K562 (cell line): ENCODE measurements around the gene BNIPL. TPM values are rescaled to one million over a fixed set of nuclear protein-coding genes. Genes with fewer than 3 reads are reported as not detected.

Source experiments
- ARID4B ChIP-seq: sonication (generic); formaldehyde crosslinking; IDR thresholded peaks from 2 replicates; pipeline ENCODE4 v1.8.0; 2022; ENCODE audit warnings: mild to moderate bottlenecking, missing genetic modification reagents
- CBFA2T3 ChIP-seq: fragments of 450-650 bp; IDR thresholded peaks from 2 replicates; pipeline ENCODE4 v1.6.1; 2017
- CBX5 ChIP-seq: IDR thresholded peaks from 2 replicates; pipeline ENCODE4 v1.6.1; 2014; ENCODE audit warnings: low read depth, borderline replicate concordance
- ESRRB ChIP-seq: fragments of 250-450 bp; sonication (Bioruptor Pico); IDR thresholded peaks from 2 replicates; pipeline ENCODE4 v1.5.0; 2020; ENCODE audit warnings: mild to moderate bottlenecking, moderate library complexity, borderline replicate concordance
- FOXK1 ChIP-seq: sonication (generic); formaldehyde crosslinking; IDR thresholded peaks from 2 replicates; pipeline ENCODE4 v1.8.0; 2022; ENCODE audit warnings: missing genetic modification reagents, mild to moderate bottlenecking, borderline replicate concordance
- FOXO4 ChIP-seq: fragments of 450-650 bp; formaldehyde crosslinking; IDR thresholded peaks from 2 replicates; pipeline ENCODE4 v1.4.0; 2020; ENCODE audit warnings: mild to moderate bottlenecking, moderate library complexity
- FUS ChIP-seq: fragments of 200-400 bp; formaldehyde crosslinking; optimal IDR thresholded peaks from 2 replicates; pipeline ENCODE3; 2017; ENCODE audit warnings: low read depth, low read length
- HDAC2 ChIP-seq: fragments of 450-650 bp; IDR thresholded peaks from 2 replicates; pipeline ENCODE4 v1.6.1; 2016; ENCODE audit warnings: mild to moderate bottlenecking
- MAFK ChIP-seq: IDR thresholded peaks from 2 replicates; pipeline ENCODE4 v1.6.1; 2011; ENCODE audit warnings: low read length, improper control_type of control experiment
- MED1 ChIP-seq: sonication (generic); formaldehyde crosslinking; IDR thresholded peaks from 2 replicates; pipeline ENCODE4 v1.8.1; 2023; ENCODE audit warnings: missing genetic modification reagents, borderline replicate concordance
- MEF2D ChIP-seq: conservative IDR thresholded peaks from 2 replicates; pipeline ENCODE4 v1.6.1; 2016; ENCODE audit warnings: low read depth, missing genetic modification characterization, missing compliant biosample characterization
- MXI1 ChIP-seq: IDR thresholded peaks from 2 replicates; pipeline ENCODE4 v1.6.1; 2011; ENCODE audit warnings: low read depth, mild to moderate bottlenecking, improper control_type of control experiment, low read length
- PYGO2 ChIP-seq: fragments of 450-650 bp; IDR thresholded peaks from 2 replicates; pipeline ENCODE4 v1.6.1; 2016; ENCODE audit warnings: mild to moderate bottlenecking, missing genetic modification characterization, moderate library complexity, missing compliant biosample characterization
- RFX5 ChIP-seq: IDR thresholded peaks from 2 replicates; pipeline ENCODE4 v1.6.1; 2011; ENCODE audit warnings: low read depth, mild to moderate bottlenecking, improper control_type of control experiment, low read length
- SNIP1 ChIP-seq: fragments of 450-650 bp; IDR thresholded peaks from 2 replicates; pipeline ENCODE4 v1.7.1; 2017; ENCODE audit warnings: low read depth, mild to moderate bottlenecking
- STAT5A ChIP-seq: IDR thresholded peaks from 2 replicates; pipeline ENCODE4 v1.6.1; 2012; ENCODE audit warnings: low read length, inconsistent platforms, borderline replicate concordance
- TBP ChIP-seq: optimal IDR thresholded peaks from 2 replicates; pipeline ENCODE3; 2011; ENCODE audit warnings: low read depth, low read length, improper control_type of control experiment
- TEAD2 ChIP-seq: fragments of 450-650 bp; IDR thresholded peaks from 2 replicates; pipeline ENCODE4 v1.6.1; 2016; ENCODE audit warnings: missing genetic modification characterization, control low read depth, missing compliant biosample characterization
- USF2 ChIP-seq: sonication (generic); formaldehyde crosslinking; IDR thresholded peaks from 2 replicates; pipeline ENCODE4 v1.5.0; 2020; ENCODE audit warnings: missing genetic modification reagents
- ZBTB9 ChIP-seq: fragments of 450-650 bp; formaldehyde crosslinking; IDR thresholded peaks from 2 replicates; pipeline ENCODE4 v1.4.0; 2020; ENCODE audit warnings: mild to moderate bottlenecking, moderate library complexity
- ZNF354B ChIP-seq: fragments of 250-450 bp; sonication (Bioruptor Pico); IDR thresholded peaks from 2 replicates; pipeline ENCODE4 v1.4.0; 2020
- ZNF699 ChIP-seq: fragments of 250-450 bp; sonication (Bioruptor Pico); IDR thresholded peaks from 2 replicates; pipeline ENCODE4 v1.8.0; 2021; ENCODE audit warnings: mild to moderate bottlenecking, moderate library complexity; ENCODE audit not compliant: insufficient replicate concordance
- ZNF75A ChIP-seq: fragments of 450-650 bp; formaldehyde crosslinking; IDR thresholded peaks from 2 replicates; pipeline ENCODE4 v1.4.0; 2020; ENCODE audit warnings: mild to moderate bottlenecking
- polyA plus RNA-seq, 8 experiments: library from polyadenylated mRNA; depleted of rRNA in 4 of 8; stranded (reverse) in 5 of 8; unstranded in 3 of 8; fragments of >200 nt; fragmentation: Nextera tagmentation in 2 of 8; fragmentation: Illumina TruSeq in 1 of 8; extraction: Ambion mirVana in 2 of 8; extraction: Trizol in 1 of 8; gene quantifications; 2 replicates each; pipeline versions ENCODE4 v1.2.1 to v1.2.3, GENCODE V29; 2011 to 2014; ENCODE audit warnings: inconsistent platforms in 1 of 8, missing spikeins in 1 of 8
- total RNA-seq, 7 experiments: library from RNA; depleted of rRNA in 6 of 7; stranded (reverse); fragments of >200 nt in 6 of 7; fragmentation: Illumina TruSeq in 2 of 7; extraction: Trizol in 2 of 7; gene quantifications; 2 replicates each; pipeline versions ENCODE4 v1.2.1 to v1.2.3, GENCODE V29; 2011 to 2021; ENCODE audit warnings: low replicate concordance in 1 of 7

Gene BNIPL
- total and polyA plus RNA-seq, 9 of the 15 experiments (the other 6 are each of a cell fraction or from before 2014, with no cell fraction given), result 0.08 to 1.4 (median 0.68) TPM

- no peak for TF ChIP-seq MXI1
- TF ChIP-seq FOXK1, result no peak
- no peak for TF ChIP-seq FOXO4 (CRISPR knock-in tag)
- TF ChIP-seq SNIP1, result no peak
- TF ChIP-seq RFX5, result no peak
- 0 out of 2 replicates have a peak, but pooled peaks have one; percentile 15 for TF ChIP-seq HDAC2
- TF ChIP-seq MED1, result no peak
- no peak for TF ChIP-seq CBX5
- TF ChIP-seq ZNF75A (CRISPR knock-in tag), result no peak
- no peak for TF ChIP-seq PYGO2
- TF ChIP-seq TEAD2 (tag), result no peak
- no peak for TF ChIP-seq USF2
- no peak for TF ChIP-seq STAT5A
- no peak for TF ChIP-seq TBP
- TF ChIP-seq MAFK, result peak; percentile 40; the same call in 1 of the 2 replicates
- TF ChIP-seq ESRRB (CRISPR knock-in tag), result no peak
- no peak for TF ChIP-seq ZNF354B (CRISPR knock-in tag)
- no peak for TF ChIP-seq CBFA2T3
- TF ChIP-seq ZBTB9 (CRISPR knock-in tag), result no peak
- no peak for TF ChIP-seq ARID4B (CRISPR knock-in tag)
- TF ChIP-seq ZNF699 (CRISPR knock-in tag), result no peak
- 0 out of 2 replicates have a peak, but pooled peaks have one; percentile 42 for TF ChIP-seq MEF2D (tag)
- TF ChIP-seq FUS, result no peak
Observed at GRCh38 chr1:151062741-151063371, 26.5 kb downstream of the BNIPL start (continued).
